22Rv1 (cell line): ENCODE data around the gene PLAA.

ENCODE experiments used
- ZFX ChIP-seq: fragments of 450-650 bp; IDR thresholded peaks from 2 replicates; pipeline ENCODE4 v1.6.1; 2017; ENCODE audit warnings: antibody characterized with exemption, borderline replicate concordance
- TF ChIP-seq, protein P1 (sequence below): fragments of 450-650 bp; IDR thresholded peaks from 2 replicates; pipeline ENCODE4 v1.5.1; 2017; ENCODE audit warnings: mild to moderate bottlenecking

DNA sequence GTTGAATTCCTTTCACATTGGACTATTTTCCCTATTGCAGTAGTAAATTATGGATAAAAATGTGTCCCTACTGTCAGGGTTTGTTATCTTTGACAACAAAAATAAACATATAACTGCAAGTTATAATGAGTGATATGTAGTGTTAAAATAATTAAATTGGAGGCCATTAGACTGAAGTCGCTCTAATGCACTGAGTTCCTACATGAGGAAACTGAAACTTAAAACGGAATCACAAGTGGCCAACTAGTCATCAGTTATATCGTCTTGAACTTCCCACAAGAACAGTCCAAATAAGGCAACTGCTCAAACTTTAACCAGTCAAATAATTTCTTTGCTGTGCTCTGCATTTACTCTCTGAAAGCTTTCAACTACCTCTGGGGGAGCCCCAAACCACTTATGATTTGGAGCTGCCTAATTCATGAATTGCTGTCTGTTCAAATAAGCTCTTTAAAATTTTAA is 7.0 kb upstream of the PLAA start:
- TF ChIP-seq, protein P1, sequence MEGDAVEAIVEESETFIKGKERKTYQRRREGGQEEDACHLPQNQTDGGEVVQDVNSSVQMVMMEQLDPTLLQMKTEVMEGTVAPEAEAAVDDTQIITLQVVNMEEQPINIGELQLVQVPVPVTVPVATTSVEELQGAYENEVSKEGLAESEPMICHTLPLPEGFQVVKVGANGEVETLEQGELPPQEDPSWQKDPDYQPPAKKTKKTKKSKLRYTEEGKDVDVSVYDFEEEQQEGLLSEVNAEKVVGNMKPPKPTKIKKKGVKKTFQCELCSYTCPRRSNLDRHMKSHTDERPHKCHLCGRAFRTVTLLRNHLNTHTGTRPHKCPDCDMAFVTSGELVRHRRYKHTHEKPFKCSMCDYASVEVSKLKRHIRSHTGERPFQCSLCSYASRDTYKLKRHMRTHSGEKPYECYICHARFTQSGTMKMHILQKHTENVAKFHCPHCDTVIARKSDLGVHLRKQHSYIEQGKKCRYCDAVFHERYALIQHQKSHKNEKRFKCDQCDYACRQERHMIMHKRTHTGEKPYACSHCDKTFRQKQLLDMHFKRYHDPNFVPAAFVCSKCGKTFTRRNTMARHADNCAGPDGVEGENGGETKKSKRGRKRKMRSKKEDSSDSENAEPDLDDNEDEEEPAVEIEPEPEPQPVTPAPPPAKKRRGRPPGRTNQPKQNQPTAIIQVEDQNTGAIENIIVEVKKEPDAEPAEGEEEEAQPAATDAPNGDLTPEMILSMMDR: no peak
- no peak for TF ChIP-seq ZFX
